ENCODE measurements around the gene SMIM13.

Gene SMIM13

DNA sequence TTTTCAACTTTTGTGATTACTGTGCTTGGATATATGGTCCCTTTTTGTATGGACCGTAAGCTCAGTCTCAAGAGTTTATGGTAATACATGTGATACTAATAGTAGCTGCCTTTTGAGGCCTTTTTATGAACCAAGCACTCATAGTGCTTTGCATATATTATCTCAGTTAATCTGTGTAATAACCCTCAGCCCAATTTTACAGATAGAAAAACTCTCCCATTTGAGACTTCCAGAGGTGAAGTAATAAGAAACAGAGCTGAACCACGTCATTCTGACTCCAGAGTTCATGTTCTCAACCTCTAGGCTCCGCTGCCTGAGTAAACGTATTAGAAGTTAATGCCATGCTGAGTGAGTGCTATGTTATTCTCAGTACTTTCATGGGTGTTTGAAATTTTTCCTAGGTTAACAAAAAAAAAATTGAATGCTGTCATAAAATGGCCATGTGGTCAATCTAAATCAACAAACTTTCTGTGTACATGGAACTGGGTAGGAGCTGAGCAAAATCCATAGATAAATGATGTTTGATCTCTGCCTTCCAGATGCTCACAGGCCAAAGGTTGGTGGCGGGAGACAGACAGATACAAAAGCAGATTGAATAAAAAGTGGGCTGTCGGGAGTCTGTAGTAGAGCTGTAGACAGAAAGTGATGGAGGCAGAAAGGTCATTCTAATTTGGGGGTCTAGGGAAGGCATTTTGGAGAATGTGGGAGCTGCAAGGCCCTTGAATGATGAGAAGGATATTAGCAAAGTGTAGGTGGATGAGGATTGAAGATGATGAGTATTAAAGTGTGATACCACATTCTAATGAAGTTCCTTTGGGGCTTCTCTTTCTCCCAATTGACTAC, 26.9 kb upstream of the SMIM13 start:
- no peak overlapping the region for H3K27ac ChIP-seq
- TF ChIP-seq, protein P1, sequence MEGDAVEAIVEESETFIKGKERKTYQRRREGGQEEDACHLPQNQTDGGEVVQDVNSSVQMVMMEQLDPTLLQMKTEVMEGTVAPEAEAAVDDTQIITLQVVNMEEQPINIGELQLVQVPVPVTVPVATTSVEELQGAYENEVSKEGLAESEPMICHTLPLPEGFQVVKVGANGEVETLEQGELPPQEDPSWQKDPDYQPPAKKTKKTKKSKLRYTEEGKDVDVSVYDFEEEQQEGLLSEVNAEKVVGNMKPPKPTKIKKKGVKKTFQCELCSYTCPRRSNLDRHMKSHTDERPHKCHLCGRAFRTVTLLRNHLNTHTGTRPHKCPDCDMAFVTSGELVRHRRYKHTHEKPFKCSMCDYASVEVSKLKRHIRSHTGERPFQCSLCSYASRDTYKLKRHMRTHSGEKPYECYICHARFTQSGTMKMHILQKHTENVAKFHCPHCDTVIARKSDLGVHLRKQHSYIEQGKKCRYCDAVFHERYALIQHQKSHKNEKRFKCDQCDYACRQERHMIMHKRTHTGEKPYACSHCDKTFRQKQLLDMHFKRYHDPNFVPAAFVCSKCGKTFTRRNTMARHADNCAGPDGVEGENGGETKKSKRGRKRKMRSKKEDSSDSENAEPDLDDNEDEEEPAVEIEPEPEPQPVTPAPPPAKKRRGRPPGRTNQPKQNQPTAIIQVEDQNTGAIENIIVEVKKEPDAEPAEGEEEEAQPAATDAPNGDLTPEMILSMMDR (IDR thresholded peaks at IDR 0.05): no peak
- H3K4me3 ChIP-seq: no peak overlapping the region
- DNase-seq (ENCODE audit: low spot score): no peak

DNA sequence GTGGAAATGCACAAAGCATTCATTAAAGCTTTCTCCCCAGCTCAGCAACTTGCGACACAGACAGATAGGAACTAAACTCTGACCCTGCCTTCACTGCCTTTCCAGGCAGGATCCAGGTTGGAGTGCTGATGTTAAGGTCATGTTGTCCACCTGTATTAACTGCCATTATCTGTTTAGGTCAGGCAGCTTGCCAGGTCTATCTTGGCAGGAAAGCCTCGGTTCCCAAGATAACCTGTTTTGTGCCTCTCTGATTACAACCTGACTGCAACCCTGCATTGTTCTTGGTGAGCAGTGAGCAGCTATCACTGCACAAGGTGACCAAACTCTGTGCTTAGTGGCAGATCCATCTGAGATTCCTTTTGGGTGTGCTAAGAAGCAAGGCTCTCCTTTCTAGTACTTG, 26.3 kb upstream of the SMIM13 start:
- TF ChIP-seq, protein P1 (IDR thresholded peaks at IDR 0.05): no peak
- DNase-seq (ENCODE audit: low spot score): no peak
- Histone ChIP-seq H3K4me3 (no peak overlapping the region), H3K27ac (no peak overlapping the region)

DNA sequence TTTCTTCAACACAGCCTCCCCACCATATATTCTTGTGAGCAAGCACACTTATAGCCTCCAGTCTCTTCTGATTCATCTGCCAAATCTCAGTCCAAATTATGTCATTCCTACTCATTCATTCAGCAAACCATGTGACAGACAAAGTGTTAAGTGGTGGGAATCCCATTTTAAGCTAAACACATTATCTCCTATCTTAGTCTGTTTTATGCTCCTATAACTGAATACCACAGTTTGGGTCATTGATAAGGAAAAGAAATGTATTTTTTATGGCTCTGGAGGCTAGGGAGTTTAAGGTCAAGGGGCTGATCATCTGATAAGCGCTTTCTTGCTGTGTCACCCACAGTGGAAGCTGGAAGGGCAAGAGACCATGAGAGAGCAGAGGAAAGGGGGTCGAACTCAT, 23.9 kb upstream of the SMIM13 start:
- H3K27ac ChIP-seq: no peak overlapping the region
- TF ChIP-seq, protein P1 (IDR thresholded peaks at IDR 0.05): no peak
- H3K4me3 ChIP-seq: no peak overlapping the region
- no peak for DNase-seq (ENCODE audit: low spot score)

DNA sequence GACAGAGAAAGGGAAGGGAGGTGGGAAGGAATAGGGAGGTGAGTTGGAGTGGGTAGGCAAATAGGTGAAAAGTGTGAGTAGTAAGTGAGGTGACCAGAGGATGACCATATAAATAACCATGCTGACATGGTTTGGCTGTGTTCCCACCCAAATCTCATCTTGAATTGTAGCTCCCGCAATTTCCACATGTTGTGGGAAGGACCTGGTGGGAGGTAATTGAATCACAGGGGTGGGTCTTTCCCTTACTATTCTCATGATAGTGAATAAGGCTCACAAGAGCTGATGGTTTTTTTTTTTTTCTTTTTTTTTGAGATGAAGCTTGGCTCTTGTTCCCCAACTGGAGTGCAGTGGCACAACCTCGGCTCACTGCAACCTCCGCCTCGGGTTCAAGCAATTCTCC, 21.5 kb upstream of the SMIM13 start:
- no peak overlapping the region for H3K27ac ChIP-seq
- TF ChIP-seq, protein P1 (IDR thresholded peaks at IDR 0.05): no peak
- no peak for DNase-seq (ENCODE audit: low spot score)
- H3K4me3 ChIP-seq: no peak overlapping the region

DNA sequence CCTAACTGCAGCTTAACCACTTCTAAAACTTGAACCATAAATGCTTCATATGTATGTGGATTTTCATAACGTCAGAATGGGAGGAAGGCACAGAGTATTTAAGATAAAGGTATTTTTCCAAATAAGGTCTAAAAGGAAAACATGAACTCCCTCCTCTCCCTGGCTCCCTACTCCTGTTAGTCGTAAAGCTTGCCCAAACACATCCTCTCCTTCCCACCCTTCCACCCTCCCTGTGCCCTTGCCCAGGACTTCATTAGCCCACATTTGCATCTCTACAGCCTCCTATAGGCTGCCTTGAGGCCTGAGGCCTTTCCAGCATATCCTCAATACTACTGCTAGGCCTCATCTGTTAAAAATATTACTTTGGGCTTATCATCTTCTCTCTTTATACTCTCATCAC, 17.1 kb upstream of the SMIM13 start:
- DNase-seq (ENCODE audit: low spot score): no peak
- no peak overlapping the region for H3K27ac ChIP-seq
- TF ChIP-seq, protein P1 (IDR thresholded peaks at IDR 0.05): no peak
- no peak overlapping the region for H3K4me3 ChIP-seq

DNA sequence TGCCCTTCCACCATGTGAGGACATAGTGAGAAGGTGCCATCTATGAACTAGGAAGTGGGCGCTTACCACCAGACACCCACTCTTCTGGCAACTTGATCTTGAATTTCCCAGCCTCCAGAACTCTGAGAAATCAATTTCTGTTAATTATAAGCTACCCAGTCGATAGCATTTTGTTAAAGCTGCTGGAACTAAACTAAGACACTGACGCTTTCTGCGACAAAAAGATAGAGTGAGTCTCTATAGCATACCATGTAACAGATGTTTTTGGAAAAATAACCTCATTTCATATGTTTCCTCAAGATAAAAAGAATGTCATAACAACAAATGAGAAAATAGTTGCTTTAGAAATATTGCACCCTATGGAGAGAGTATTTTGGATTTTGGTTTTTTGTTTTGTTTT, 15.4 kb upstream of the SMIM13 start:
- H3K4me3 ChIP-seq: no peak overlapping the region
- no peak overlapping the region for H3K27ac ChIP-seq
- TF ChIP-seq, protein P1 (IDR thresholded peaks at IDR 0.05): no peak
- no peak for DNase-seq (ENCODE audit: low spot score)

DNA sequence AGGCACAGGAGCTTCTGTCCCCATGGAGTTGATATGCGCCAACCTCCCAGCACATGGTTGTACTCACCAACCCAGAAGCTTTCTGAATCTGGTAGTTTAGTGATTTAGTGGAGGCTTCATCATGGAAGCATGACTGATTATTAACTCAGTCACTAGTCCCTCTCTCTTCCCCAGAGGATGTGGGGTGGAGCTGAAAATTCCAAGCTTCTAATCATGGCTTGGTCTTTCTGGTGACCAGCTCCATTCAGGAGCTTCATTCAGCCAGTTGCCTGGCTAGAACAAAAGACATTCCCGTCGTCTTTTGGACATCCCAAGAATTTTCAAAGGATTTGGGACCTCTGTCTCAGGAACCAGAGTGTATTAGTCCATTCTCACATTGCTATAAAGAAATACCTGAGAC, 13.3 kb upstream of the SMIM13 start:
- DNase-seq (ENCODE audit: low spot score): no peak
- Histone ChIP-seq H3K27ac (no peak overlapping the region), H3K4me3 (no peak overlapping the region)
- TF ChIP-seq, protein P1 (IDR thresholded peaks at IDR 0.05): no peak
